OCI-LY7 (cell line): Measurements from ENCODE around the gene SERTAD2. TPM values are rescaled to one million over a fixed set of nuclear protein-coding genes. Genes with fewer than 3 reads are reported as not detected.

Experiments
- BruUV-seq: library from RNA; stranded (reverse); fragments of 400-500 nt; replicated peaks from 2 replicates; lab custom pipeline; 2021; lab: Mats Ljungman, UMichigan
- CTCF ChIA-PET: fragments of 300-600 bp; sonication (Branson Sonifier 250); formaldehyde crosslinking; loops from one replicate; lab custom pipeline; 2022; ENCODE audit warnings: antibody characterized with exemption; ENCODE audit not compliant: unreplicated experiment; lab: Charles Lee
- POLR2A ChIA-PET: fragments of 300-600 bp; sonication (Branson Sonifier 250); formaldehyde crosslinking; loops from one replicate; lab custom pipeline; 2022; ENCODE audit warnings: antibody characterized with exemption; lab: Charles Lee
- DNase-seq: peaks from one replicate; pipeline ENCODE4 v3.0.0-alpha.2; 2015; ENCODE audit warnings: low spot score
- H2AFZ ChIP-seq: fragments of 200-600 bp; sonication (generic), shearing (Covaris generic); 2 replicates; pipeline ENCODE4 v1.6.1; 2014; ENCODE audit warnings: mild to moderate bottlenecking, antibody characterized with exemption, low read length, moderate library complexity
- H3K27ac ChIP-seq: fragments of 200-600 bp; sonication (generic); 2 replicates; pipeline ENCODE4 v1.5.1; 2014; ENCODE audit warnings: mixed run types, low read depth, mild to moderate bottlenecking, moderate library complexity, low read length, inconsistent platforms; ENCODE audit not compliant: poor library complexity, severe bottlenecking
- H3K36me3 ChIP-seq: fragments of 200-600 bp; sonication (generic); 2 replicates; pipeline ENCODE4 v1.6.1; 2014; ENCODE audit warnings: mild to moderate bottlenecking, antibody characterized with exemption, low read length, moderate library complexity, mixed read lengths; ENCODE audit not compliant: insufficient read depth
- H3K4me1 ChIP-seq: fragments of 200-600 bp; sonication (generic); 2 replicates; pipeline ENCODE4 v1.5.1; 2014; ENCODE audit warnings: mild to moderate bottlenecking, low read length; ENCODE audit not compliant: insufficient read depth, poor library complexity, severe bottlenecking
- H3K4me2 ChIP-seq: fragments of 200-600 bp; sonication (generic); 2 replicates; pipeline ENCODE4 v1.6.1; 2014; ENCODE audit warnings: mild to moderate bottlenecking, low read length
- H3K4me3 ChIP-seq: fragments of 200-600 bp; sonication (generic); 2 replicates; pipeline ENCODE4 v1.5.1; 2014; ENCODE audit warnings: mild to moderate bottlenecking, low read depth, low read length; ENCODE audit not compliant: poor library complexity, severe bottlenecking
- H3K79me2 ChIP-seq: fragments of 200-600 bp; sonication (generic); 2 replicates; pipeline ENCODE4 v1.6.1; 2016; ENCODE audit warnings: low read depth, mild to moderate bottlenecking, low read length, moderate library complexity, mixed read lengths; ENCODE audit not compliant: insufficient read depth
- H3K9me2 ChIP-seq: fragments of 200-600 bp; sonication (generic); 2 replicates; pipeline ENCODE4 v1.6.1; 2016; ENCODE audit warnings: mild to moderate bottlenecking, low read length, mixed read lengths; ENCODE audit not compliant: insufficient read depth
- H3K9me3 ChIP-seq: fragments of 200-600 bp; sonication (generic); 2 replicates; pipeline ENCODE4 v1.6.1; 2014; ENCODE audit warnings: mild to moderate bottlenecking, mixed run types, low read length, mixed read lengths
- H4K20me1 ChIP-seq: fragments of 200-600 bp; sonication (generic); 2 replicates; pipeline ENCODE4 v1.6.1; 2014; ENCODE audit warnings: mild to moderate bottlenecking, antibody characterized with exemption, low read length, moderate library complexity, mixed read lengths; ENCODE audit not compliant: insufficient read depth
- CTCF ChIP-seq: fragments of 200-600 bp; sonication (generic); conservative IDR thresholded peaks from 2 replicates; pipeline ENCODE4 v1.5.1; 2014; ENCODE audit warnings: mild to moderate bottlenecking, antibody characterized with exemption, low read length, moderate library complexity, mixed read lengths
- EZH2phosphoT487 ChIP-seq: fragments of 200-600 bp; sonication (generic); IDR thresholded peaks from 2 replicates; pipeline ENCODE4 v1.6.1; 2018; ENCODE audit warnings: low read depth, borderline replicate concordance, mild to moderate bottlenecking, mixed run types, antibody characterized with exemption, low read length, moderate library complexity, mixed read lengths
- intact Hi-C: fragments of 100-400 bp; cut with micrococcal nuclease; formaldehyde crosslinking; loops from one replicate; pipeline ENCODE4 v1.10.0; 2022; ENCODE audit not compliant: unreplicated experiment
- total RNA-seq, 2 experiments: library from RNA; depleted of rRNA in 1 of 2; stranded (reverse); fragments of >200 nt in 1 of 2; shearing (Covaris generic) in 1 of 2; gene quantifications; 2 replicates each; pipeline ENCODE4 v1.2.3, GENCODE V29; 2014 to 2022

SERTAD2 gene
- total RNA-seq, 2 experiments from 2014 or later, result 11.5 to 54.5 TPM

- ChIA-PET POLR2A (interaction anchor here (0.6 to 1.8 kb wide), 8 partner anchors 8 to 530 kb away, joined by 3 to 8 read pairs (median 4); no protein-coding TSS in a partner anchor), CTCF (no interaction called here)
- Histone ChIP-seq H3K27ac (no peak overlapping the region), H3K79me2 (peaks cover 78% of the 10 kb centered on the region), H4K20me1 (peaks cover 51% of the 10 kb centered on the region), H3K9me2 (no peaks in the 10 kb centered on the region), H2AFZ (no peak overlapping the region), H3K36me3 (peaks cover 72% of the 10 kb centered on the region), H3K9me3 (no peaks in the 10 kb centered on the region), H3K4me2 (no peak overlapping the region), H3K4me3 (no peak overlapping the region), H3K4me1 (peaks cover 47% of the 10 kb centered on the region)
- TF ChIP-seq EZH2phosphoT487, result no peak
- no peak for TF ChIP-seq CTCF
- BruUV-seq, result no TSS peak
- intact Hi-C loops, result no loop called here
- no peak for DNase-seq
These were observed 19.1 kb downstream of the SERTAD2 start for GRCh38 chr2:64634345-64635267.

GRCh38 chr2:64632835-64633819 lies 20.6 kb downstream of the SERTAD2 start:
- Histone ChIP-seq H3K27ac (no peak overlapping the region), H3K4me1 (peaks cover 32% of the 10 kb centered on the region), H2AFZ (no peak overlapping the region), H3K4me3 (no peak overlapping the region), H3K79me2 (peaks cover 63% of the 10 kb centered on the region), H4K20me1 (peaks cover 39% of the 10 kb centered on the region), H3K9me2 (no peaks in the 10 kb centered on the region), H3K9me3 (no peaks in the 10 kb centered on the region), H3K4me2 (no peak overlapping the region), H3K36me3 (peaks cover 65% of the 10 kb centered on the region)
- intact Hi-C loops, result no loop called here
- no TSS peak for BruUV-seq
- ChIA-PET CTCF (no interaction called here), POLR2A (interaction anchor here (0.6 to 1.8 kb wide), 2 partner anchors 9 to 87 kb away, joined by 3 to 8 read pairs; no protein-coding TSS in a partner anchor)
- TF ChIP-seq EZH2phosphoT487, result no peak
- no peak for TF ChIP-seq CTCF
- no peak for DNase-seq
